Fibroblast of mammary gland (primary cell): ENCODE data around the gene COX8A.
A peak's percentile ranks its signal among the peaks of the same experiment; 100 is the strongest.

Experiments
- DNase-seq: peaks from one replicate; pipeline ENCODE4 v3.0.0-alpha.2; 2010; ENCODE audit warnings: low read depth
- H3K4me3 ChIP-seq: 2 replicates; pipeline ENCODE4 v1.5.1; 2011; ENCODE audit warnings: low read depth, mild to moderate bottlenecking, low read length, moderate library complexity; ENCODE audit not compliant: control insufficient read depth
- CTCF ChIP-seq: conservative IDR thresholded peaks from 2 replicates; pipeline ENCODE4 v1.5.1; 2011; ENCODE audit warnings: low read depth, low read length, inconsistent platforms; ENCODE audit not compliant: control insufficient read depth, insufficient read depth

COX8A gene

GRCh38 chr11:64007629-64008282 is 33.3 kb downstream of the COX8A start:
- H3K4me3 ChIP-seq, result peak overlapping the region; percentile 30
- DNase-seq, result peak; percentile 27
- TF ChIP-seq CTCF, result no peak

GRCh38 chr11:64008283-64008913 is 34.0 kb downstream of the COX8A start:
- no peak for DNase-seq
- H3K4me3 ChIP-seq, result no peak overlapping the region
- TF ChIP-seq CTCF, result no peak

- no peak overlapping the region for H3K4me3 ChIP-seq
- no peak for DNase-seq
- no peak for TF ChIP-seq CTCF
Measured at GRCh38 chr11:64008914-64009633, 34.7 kb downstream of the COX8A start.

GRCh38 chr11:64009710-64010109 is 35.3 kb downstream of the COX8A start:
- DNase-seq, result no peak
- H3K4me3 ChIP-seq, result no peak overlapping the region
- TF ChIP-seq CTCF, result no peak

- DNase-seq, result no peak
- H3K4me3 ChIP-seq, result no peak overlapping the region
- no peak for TF ChIP-seq CTCF
Measured at GRCh38 chr11:64010783-64011182, 36.4 kb downstream of the COX8A start.

GRCh38 chr11:64011371-64011770 is 37.0 kb downstream of the COX8A start:
- no peak for TF ChIP-seq CTCF
- H3K4me3 ChIP-seq, result no peak overlapping the region
- DNase-seq, result no peak
